Activated T-cell treated with anti-CD3 and anti-CD28 coated beads, Interleukin-2, amount 50 U/mL, for 4 hours (primary cell): ENCODE measurements around the gene CSF3. TPM values are rescaled to one million over a fixed set of nuclear protein-coding genes. Genes with fewer than 3 reads are reported as not detected.
"Not testable (repeated sequence)": the region's sequence is repeated elsewhere in the genome, so short reads cannot be mapped to it uniquely, and the experiment has no call there.

ENCODE experiments used
- ATAC-seq, 2 donors: fragments of 200-7000 bp; cut with Tn5 transposase; one replicate each; pipeline ENCODE4 v1.10.0; 2021
- DNase-seq: peaks from one replicate; pipeline ENCODE4 v3.0.0-alpha.2; 2020
- H3K27me3 Mint-ChIP-seq: one replicate; pipeline ENCODE4 v1.8.0; 2021; ENCODE audit warnings: low read depth, mixed read lengths
- H3K36me3 Mint-ChIP-seq: one replicate; pipeline ENCODE4 v1.8.0; 2022; ENCODE audit warnings: mixed read lengths; ENCODE audit not compliant: insufficient read depth
- H3K4me1 Mint-ChIP-seq: one replicate; pipeline ENCODE4 v1.8.0; 2021; ENCODE audit warnings: low read depth, mixed read lengths
- H3K4me3 Mint-ChIP-seq: one replicate; pipeline ENCODE4 v1.8.0; 2021; ENCODE audit warnings: mild to moderate bottlenecking, moderate library complexity, mixed read lengths
- H3K9me3 Mint-ChIP-seq: one replicate; pipeline ENCODE4 v1.8.0; 2021; ENCODE audit warnings: mixed read lengths
- total RNA-seq, 3 donors: library from RNA; stranded (reverse); gene quantifications; one replicate each; pipeline ENCODE4 v1.2.1, GENCODE V29; 2021

CSF3 gene
- total RNA-seq, 3 donors from 2014 or later = not detected

DNA sequence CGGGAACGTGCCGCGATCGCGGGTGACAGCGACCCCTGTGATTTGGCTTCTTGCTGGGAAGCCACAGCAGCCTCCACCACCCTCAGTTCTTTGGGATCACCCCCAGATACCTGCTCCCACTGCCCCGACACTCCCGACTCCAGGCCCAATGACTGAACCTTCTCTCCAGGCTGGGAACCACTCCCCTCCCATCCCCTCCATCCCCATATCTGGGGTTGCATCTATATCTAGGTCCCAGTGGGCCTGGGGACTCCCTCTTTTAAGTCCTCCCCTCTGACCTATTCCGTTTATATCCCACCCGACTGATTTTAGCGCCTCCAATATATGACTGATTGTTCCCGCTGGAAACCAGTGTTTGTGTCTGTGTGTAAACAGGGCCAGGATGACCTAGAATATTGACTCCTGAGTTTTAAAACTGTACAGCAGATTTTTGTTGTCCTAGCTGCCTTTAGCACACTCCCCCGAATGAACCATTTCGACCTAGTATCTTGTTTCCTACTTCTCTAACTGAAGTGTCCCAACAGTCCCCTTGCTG is 34.0 kb upstream of the CSF3 start:
- H3K4me3 Mint-ChIP-seq = peak overlapping the region; percentile 95
- no peaks in the 10 kb centered on the region for H3K9me3 Mint-ChIP-seq
- H3K36me3 Mint-ChIP-seq = peaks cover 28% of the 10 kb centered on the region
- ATAC-seq (no peak), DNase-seq (no peak)
- H3K27me3 Mint-ChIP-seq = no peaks in the 10 kb centered on the region
- peaks cover 29% of the 10 kb centered on the region for H3K4me1 Mint-ChIP-seq

- H3K27me3 Mint-ChIP-seq = no peaks in the 10 kb centered on the region
- no peak for DNase-seq
- ATAC-seq = no peak
- peaks cover 32% of the 10 kb centered on the region for H3K36me3 Mint-ChIP-seq
- peaks cover 29% of the 10 kb centered on the region for H3K4me1 Mint-ChIP-seq
- no peaks in the 10 kb centered on the region for H3K9me3 Mint-ChIP-seq
- H3K4me3 Mint-ChIP-seq = peak overlapping the region; percentile 95
These were observed 33.4 kb upstream of the CSF3 start for GRCh38 chr17:39981766-39982375.

- no peaks in the 10 kb centered on the region for H3K9me3 Mint-ChIP-seq
- no peak for DNase-seq
- peaks cover 64% of the 10 kb centered on the region for H3K36me3 Mint-ChIP-seq
- H3K4me1 Mint-ChIP-seq = peaks cover 4% of the 10 kb centered on the region
- H3K4me3 Mint-ChIP-seq = no peak overlapping the region
- ATAC-seq = no peak
- no peaks in the 10 kb centered on the region for H3K27me3 Mint-ChIP-seq
These were observed 26.9 kb upstream of the CSF3 start for GRCh38 chr17:39988206-39988810.

- no peak for ATAC-seq
- Mint-ChIP-seq H3K36me3 (peaks cover 54% of the 10 kb centered on the region), H3K4me1 (no peaks in the 10 kb centered on the region), H3K27me3 (no peaks in the 10 kb centered on the region), H3K9me3 (no peaks in the 10 kb centered on the region), H3K4me3 (no peak overlapping the region)
- DNase-seq = no peak
These were observed 20.8 kb upstream of the CSF3 start for GRCh38 chr17:39994448-39994847.

GRCh38 chr17:39995438-39995837 is 19.8 kb upstream of the CSF3 start:
- no peaks in the 10 kb centered on the region for H3K4me1 Mint-ChIP-seq
- H3K36me3 Mint-ChIP-seq = peaks cover 50% of the 10 kb centered on the region
- DNase-seq (no peak), ATAC-seq (no peak)
- H3K4me3 Mint-ChIP-seq = no peak overlapping the region
- no peaks in the 10 kb centered on the region for H3K9me3 Mint-ChIP-seq
- H3K27me3 Mint-ChIP-seq = no peaks in the 10 kb centered on the region

- ATAC-seq (no peak), DNase-seq (no peak)
- no peak overlapping the region for H3K4me3 Mint-ChIP-seq
- no peaks in the 10 kb centered on the region for H3K27me3 Mint-ChIP-seq
- peaks cover 44% of the 10 kb centered on the region for H3K36me3 Mint-ChIP-seq
- H3K9me3 Mint-ChIP-seq = no peaks in the 10 kb centered on the region
- H3K4me1 Mint-ChIP-seq = no peaks in the 10 kb centered on the region
These were observed 19.1 kb upstream of the CSF3 start for GRCh38 chr17:39996162-39996561.

GRCh38 chr17:39996800-39997199 is 18.4 kb upstream of the CSF3 start:
- Mint-ChIP-seq H3K36me3 (peaks cover 42% of the 10 kb centered on the region), H3K4me3 (no peak overlapping the region), H3K4me1 (no peaks in the 10 kb centered on the region), H3K9me3 (no peaks in the 10 kb centered on the region), H3K27me3 (no peaks in the 10 kb centered on the region)
- DNase-seq (no peak), ATAC-seq (no peak)

DNA sequence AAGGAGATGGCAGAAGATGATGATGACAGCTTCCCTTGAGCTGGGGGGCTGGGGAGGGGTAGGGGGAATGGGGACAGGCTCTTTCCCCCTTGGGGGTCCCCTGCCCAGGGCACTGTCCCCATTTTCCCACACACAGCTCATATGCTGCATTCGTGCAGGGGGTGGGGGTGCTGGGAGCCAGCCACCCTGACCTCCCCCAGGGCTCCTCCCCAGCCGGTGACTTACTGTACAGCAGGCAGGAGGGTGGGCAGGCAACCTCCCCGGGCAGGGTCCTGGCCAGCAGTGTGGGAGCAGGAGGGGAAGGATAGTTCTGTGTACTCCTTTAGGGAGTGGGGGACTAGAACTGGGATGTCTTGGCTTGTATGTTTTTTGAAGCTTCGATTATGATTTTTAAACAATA is 17.7 kb upstream of the CSF3 start:
- no peaks in the 10 kb centered on the region for H3K27me3 Mint-ChIP-seq
- peaks cover 40% of the 10 kb centered on the region for H3K36me3 Mint-ChIP-seq
- no peak for ATAC-seq
- H3K4me3 Mint-ChIP-seq = no peak overlapping the region
- H3K4me1 Mint-ChIP-seq = no peaks in the 10 kb centered on the region
- DNase-seq = no peak
- no peaks in the 10 kb centered on the region for H3K9me3 Mint-ChIP-seq

- no peak for DNase-seq
- H3K4me3 Mint-ChIP-seq = no peak overlapping the region
- no peaks in the 10 kb centered on the region for H3K4me1 Mint-ChIP-seq
- H3K9me3 Mint-ChIP-seq = no peaks in the 10 kb centered on the region
- no peaks in the 10 kb centered on the region for H3K27me3 Mint-ChIP-seq
- no peak for ATAC-seq
- peaks cover 26% of the 10 kb centered on the region for H3K36me3 Mint-ChIP-seq
These were observed 16.2 kb upstream of the CSF3 start for GRCh38 chr17:39999067-39999466.

GRCh38 chr17:40000161-40000560 is 15.1 kb upstream of the CSF3 start:
- Mint-ChIP-seq H3K27me3 (no peaks in the 10 kb centered on the region), H3K4me3 (no peak overlapping the region), H3K4me1 (no peaks in the 10 kb centered on the region), H3K9me3 (no peaks in the 10 kb centered on the region), H3K36me3 (peaks cover 15% of the 10 kb centered on the region)
- DNase-seq (no peak), ATAC-seq (no peak)

DNA sequence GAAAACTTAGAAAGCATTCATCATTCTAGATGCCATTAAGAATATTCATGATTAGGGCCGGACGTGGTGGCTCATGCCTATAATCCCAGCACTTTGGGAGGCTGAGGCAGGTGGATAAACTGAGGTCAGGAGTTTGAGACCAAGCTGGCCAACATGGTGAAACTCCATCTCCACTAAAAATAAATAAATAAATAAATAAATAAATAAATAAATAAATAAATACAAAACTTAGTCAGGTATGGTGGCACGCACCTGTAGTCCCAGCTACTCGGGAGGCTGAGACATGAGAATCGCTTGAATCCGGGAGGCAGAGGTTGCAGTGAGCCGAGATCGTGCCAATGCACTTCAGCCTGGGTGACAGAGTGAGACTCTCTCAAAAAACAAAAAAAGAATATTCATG is 13.9 kb upstream of the CSF3 start:
- H3K9me3 Mint-ChIP-seq, H3K4me3 Mint-ChIP-seq, H3K36me3 Mint-ChIP-seq, DNase-seq, H3K27me3 Mint-ChIP-seq, ATAC-seq, H3K4me1 Mint-ChIP-seq: not testable (repeated sequence)

DNA sequence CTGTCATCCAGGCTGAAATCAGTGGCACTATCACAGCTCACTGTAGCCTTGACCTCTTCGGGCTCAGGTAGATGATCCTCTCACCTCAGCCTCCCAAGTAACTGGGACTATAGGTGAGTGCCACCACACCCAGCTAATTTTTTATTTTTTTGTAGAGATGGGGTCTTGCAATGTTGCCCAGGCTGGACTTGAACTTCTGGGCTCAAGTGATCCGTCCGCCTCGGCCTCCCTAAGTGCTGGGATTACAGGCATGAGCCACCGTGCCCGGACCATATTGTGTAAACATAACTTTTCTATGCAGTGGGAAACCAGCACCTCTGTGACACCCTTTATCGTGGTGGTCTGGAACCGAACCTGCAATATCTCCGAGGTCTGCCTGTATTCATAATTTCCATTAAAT is 11.2 kb upstream of the CSF3 start:
- no peak for ATAC-seq
- H3K4me1 Mint-ChIP-seq = no peaks in the 10 kb centered on the region
- DNase-seq = no peak
- H3K27me3 Mint-ChIP-seq = no peaks in the 10 kb centered on the region
- H3K4me3 Mint-ChIP-seq = no peak overlapping the region
- H3K9me3 Mint-ChIP-seq = no peaks in the 10 kb centered on the region
- no peaks in the 10 kb centered on the region for H3K36me3 Mint-ChIP-seq

- Mint-ChIP-seq H3K9me3 (no peaks in the 10 kb centered on the region), H3K4me3 (no peak overlapping the region), H3K27me3 (no peaks in the 10 kb centered on the region), H3K4me1 (no peaks in the 10 kb centered on the region), H3K36me3 (no peaks in the 10 kb centered on the region)
- no peak for DNase-seq
- no peak for ATAC-seq
These were observed 10.5 kb upstream of the CSF3 start for GRCh38 chr17:40004712-40005111.

DNA sequence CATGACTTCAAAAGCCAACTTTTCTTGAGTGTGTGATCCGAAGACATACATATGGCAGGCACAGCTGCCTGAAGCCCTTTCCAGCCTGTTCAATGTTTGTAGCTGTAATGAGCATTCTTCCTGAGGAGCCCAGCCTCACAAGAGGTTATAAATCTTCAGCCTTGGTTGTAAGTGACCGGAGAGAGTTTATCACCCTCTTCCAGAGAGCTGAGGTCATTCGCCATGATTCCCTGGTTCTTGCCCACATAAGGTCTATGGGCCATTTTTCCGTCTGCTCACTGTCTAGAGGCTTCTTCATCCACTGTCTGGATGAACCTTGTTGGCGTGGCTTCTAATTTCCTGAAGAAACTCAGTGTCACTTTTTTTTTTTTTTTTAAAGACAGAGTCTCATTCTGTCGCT is 9.7 kb upstream of the CSF3 start:
- ATAC-seq (no peak), DNase-seq (no peak)
- no peak overlapping the region for H3K4me3 Mint-ChIP-seq
- no peaks in the 10 kb centered on the region for H3K36me3 Mint-ChIP-seq
- H3K27me3 Mint-ChIP-seq = no peaks in the 10 kb centered on the region
- peaks cover 6% of the 10 kb centered on the region for H3K4me1 Mint-ChIP-seq
- no peaks in the 10 kb centered on the region for H3K9me3 Mint-ChIP-seq

DNA sequence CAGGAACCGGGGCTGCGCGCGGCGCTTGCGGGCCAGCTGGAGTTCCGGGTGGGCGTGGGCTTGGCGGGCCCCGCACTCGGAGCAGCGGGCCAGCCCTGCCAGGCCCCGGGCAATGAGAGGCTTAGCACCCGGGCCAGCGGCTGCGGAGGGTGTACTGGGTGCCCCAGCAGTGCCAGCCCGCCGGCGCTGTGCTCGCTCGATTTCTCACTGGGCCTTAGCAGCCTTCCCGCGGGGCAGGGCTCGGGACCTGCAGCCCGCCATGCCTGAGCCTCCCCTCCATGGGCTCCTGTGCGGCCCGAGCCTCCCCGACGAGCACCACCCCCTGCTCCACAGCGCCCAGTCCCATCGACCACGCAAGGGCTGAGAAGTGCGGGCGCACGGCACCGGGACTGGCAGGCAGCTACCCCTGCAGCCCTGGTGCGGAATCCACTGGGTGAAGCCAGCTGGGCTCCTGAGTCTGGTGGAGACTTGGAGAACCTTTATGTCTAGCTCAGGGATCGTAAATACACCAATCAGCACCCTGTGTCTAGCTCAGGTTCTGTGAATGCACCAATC is 4.2 kb upstream of the CSF3 start:
- ATAC-seq, H3K9me3 Mint-ChIP-seq, H3K27me3 Mint-ChIP-seq, H3K36me3 Mint-ChIP-seq, H3K4me3 Mint-ChIP-seq, DNase-seq: not testable (repeated sequence)
- peaks cover 11% of the 10 kb centered on the region for H3K4me1 Mint-ChIP-seq
